GM23248 (cell line): ENCODE data around the gene GPSM1. TPM values are rescaled to one million over a fixed set of nuclear protein-coding genes. Genes with fewer than 3 reads are reported as not detected.

Experiments used
- DNase-seq: peaks from one replicate; pipeline ENCODE4 v3.0.0-alpha.2; 2015
- H2AFZ ChIP-seq: fragments of 200-600 bp; sonication (generic); 2 replicates; pipeline ENCODE4 v1.6.1; 2016; ENCODE audit warnings: antibody characterized with exemption
- H3F3A ChIP-seq: fragments of 200-600 bp; sonication (generic); 2 replicates; pipeline ENCODE4 v1.6.1; 2016; ENCODE audit warnings: mild to moderate bottlenecking, antibody characterized with exemption, mixed run types; ENCODE audit not compliant: insufficient read depth
- H3K27ac ChIP-seq: fragments of 200-600 bp; sonication (generic); 2 replicates; pipeline ENCODE4 v1.5.1; 2016; ENCODE audit warnings: mild to moderate bottlenecking
- H3K27me3 ChIP-seq: fragments of 200-600 bp; sonication (generic); replicated peaks from 2 replicates; pipeline ENCODE4 v1.6.1; 2016; ENCODE audit warnings: mild to moderate bottlenecking; ENCODE audit not compliant: insufficient read depth
- H3K36me3 ChIP-seq: fragments of 200-600 bp; sonication (generic); 2 replicates; pipeline ENCODE4 v1.6.1; 2016; ENCODE audit warnings: low read depth, mild to moderate bottlenecking
- H3K4me1 ChIP-seq: fragments of 200-600 bp; sonication (generic); 2 replicates; pipeline ENCODE4 v1.6.1; 2016; ENCODE audit warnings: mild to moderate bottlenecking; ENCODE audit not compliant: insufficient read depth
- H3K4me2 ChIP-seq: fragments of 200-600 bp; sonication (generic); one replicate; pipeline ENCODE4 v1.6.1; 2016; ENCODE audit warnings: mild to moderate bottlenecking; ENCODE audit not compliant: unreplicated experiment
- H3K4me3 ChIP-seq: fragments of 200-600 bp; sonication (generic); 2 replicates; pipeline ENCODE4 v1.5.1; 2016; ENCODE audit warnings: mild to moderate bottlenecking
- H3K79me2 ChIP-seq: fragments of 200-600 bp; sonication (generic); 2 replicates; pipeline ENCODE4 v1.6.1; 2016; ENCODE audit warnings: mild to moderate bottlenecking; ENCODE audit not compliant: insufficient read depth
- H3K9ac ChIP-seq: fragments of 200-600 bp; sonication (generic); 2 replicates; pipeline ENCODE4 v1.6.1; 2016; ENCODE audit warnings: mild to moderate bottlenecking
- H3K9me2 ChIP-seq: fragments of 200-600 bp; sonication (generic); 2 replicates; pipeline ENCODE4 v1.6.1; 2016; ENCODE audit warnings: mixed run types, mild to moderate bottlenecking, moderate library complexity; ENCODE audit not compliant: insufficient read depth
- H3K9me3 ChIP-seq: fragments of 200-600 bp; sonication (generic); one replicate; pipeline ENCODE4 v1.6.1; 2017; ENCODE audit warnings: low read depth
- H4K20me1 ChIP-seq: fragments of 200-600 bp; sonication (generic); 2 replicates; pipeline ENCODE4 v1.6.0; 2016; ENCODE audit not compliant: insufficient read depth
- EZH2 ChIP-seq: fragments of 200-600 bp; sonication (generic); IDR thresholded peaks from 2 replicates; pipeline ENCODE4 v1.6.1; 2018; ENCODE audit warnings: antibody characterized with exemption, mild to moderate bottlenecking; ENCODE audit not compliant: insufficient read depth, poor library complexity, severe bottlenecking
- EZH2phosphoT487 ChIP-seq: fragments of 200-600 bp; sonication (generic); IDR thresholded peaks from 2 replicates; pipeline ENCODE4 v1.6.1; 2018; ENCODE audit warnings: antibody characterized with exemption, moderate library complexity, mild to moderate bottlenecking, low read depth; ENCODE audit not compliant: insufficient read depth
- WGBS, 2 experiments: methylation state at CpG; one replicate each; pipeline ENCODE4 v1.1.6; 2015 to 2017; ENCODE audit warnings: low lambda C conversion rate in 2 of 2, low coverage in 1 of 2; ENCODE audit errors: missing lambda C conversion rate in 2 of 2; 5-methylcytosine and 5-hydroxymethylcytosine counted together
- in situ Hi-C: fragments of 300-500 bp; cut with MboI; formaldehyde crosslinking; loops from 2 replicates; pipeline ENCODE4 v1.15.0; 2020
- polyA plus RNA-seq: library from polyadenylated mRNA; unstranded; fragments of >200 nt; fragmentation: Nextera tagmentation; extraction: Ambion mirVana; gene quantifications from 2 replicates; pipeline ENCODE4 v1.2.1, GENCODE V29; 2016
- total RNA-seq: library from RNA; depleted of rRNA; stranded (reverse); fragments of >200 nt; shearing (Covaris generic); gene quantifications from 2 replicates; pipeline ENCODE4 v1.2.3, GENCODE V29; 2014

GPSM1 gene
- total and polyA plus RNA-seq, 2 experiments from 2014 or later, result 13.7 to 57.1 TPM

DNA sequence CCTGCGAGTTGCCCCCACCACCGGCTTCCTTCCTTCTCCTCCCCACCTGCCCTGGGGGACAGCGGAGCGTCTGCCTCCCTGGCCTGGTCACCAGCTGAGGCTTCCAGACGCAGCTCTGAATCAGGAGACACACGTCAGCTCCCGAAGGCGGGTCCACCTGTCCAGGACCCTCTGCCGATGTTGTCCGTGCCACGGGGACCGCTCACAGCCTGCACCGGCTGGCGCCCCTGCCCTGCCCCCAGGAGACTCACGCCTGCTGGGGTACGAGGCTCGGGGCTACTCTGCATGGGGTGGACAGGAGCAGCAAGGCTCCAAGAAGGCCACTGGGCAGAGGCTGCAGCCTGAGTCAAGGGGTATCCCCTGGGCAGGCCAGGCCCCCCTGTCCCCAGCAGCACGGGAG, 21.5 kb upstream of the GPSM1 start:
- in situ Hi-C loops, result no loop called here
- Histone ChIP-seq H4K20me1 (no peaks in the 10 kb centered on the region), H3K4me2 (no peak overlapping the region), H3K9me3 (no peaks in the 10 kb centered on the region), H2AFZ (no peak overlapping the region), H3K9ac (no peak overlapping the region), H3K4me3 (no peak overlapping the region), H3F3A (peaks cover 12% of the 10 kb centered on the region; the same call in 1 of the 2 replicates), H3K27me3 (no peaks in the 10 kb centered on the region; the same call in 1 of the 2 replicates), H3K4me1 (no peaks in the 10 kb centered on the region), H3K79me2 (no peaks in the 10 kb centered on the region), H3K27ac (no peak overlapping the region), H3K9me2 (no peaks in the 10 kb centered on the region), H3K36me3 (no peaks in the 10 kb centered on the region)
- DNase-seq, result no peak
- WGBS, 2 experiments, result 41 to 54% methylated on average over 17 to 18 of the region's 18 CpGs
- no peak for TF ChIP-seq EZH2
- no peak for TF ChIP-seq EZH2phosphoT487

DNA sequence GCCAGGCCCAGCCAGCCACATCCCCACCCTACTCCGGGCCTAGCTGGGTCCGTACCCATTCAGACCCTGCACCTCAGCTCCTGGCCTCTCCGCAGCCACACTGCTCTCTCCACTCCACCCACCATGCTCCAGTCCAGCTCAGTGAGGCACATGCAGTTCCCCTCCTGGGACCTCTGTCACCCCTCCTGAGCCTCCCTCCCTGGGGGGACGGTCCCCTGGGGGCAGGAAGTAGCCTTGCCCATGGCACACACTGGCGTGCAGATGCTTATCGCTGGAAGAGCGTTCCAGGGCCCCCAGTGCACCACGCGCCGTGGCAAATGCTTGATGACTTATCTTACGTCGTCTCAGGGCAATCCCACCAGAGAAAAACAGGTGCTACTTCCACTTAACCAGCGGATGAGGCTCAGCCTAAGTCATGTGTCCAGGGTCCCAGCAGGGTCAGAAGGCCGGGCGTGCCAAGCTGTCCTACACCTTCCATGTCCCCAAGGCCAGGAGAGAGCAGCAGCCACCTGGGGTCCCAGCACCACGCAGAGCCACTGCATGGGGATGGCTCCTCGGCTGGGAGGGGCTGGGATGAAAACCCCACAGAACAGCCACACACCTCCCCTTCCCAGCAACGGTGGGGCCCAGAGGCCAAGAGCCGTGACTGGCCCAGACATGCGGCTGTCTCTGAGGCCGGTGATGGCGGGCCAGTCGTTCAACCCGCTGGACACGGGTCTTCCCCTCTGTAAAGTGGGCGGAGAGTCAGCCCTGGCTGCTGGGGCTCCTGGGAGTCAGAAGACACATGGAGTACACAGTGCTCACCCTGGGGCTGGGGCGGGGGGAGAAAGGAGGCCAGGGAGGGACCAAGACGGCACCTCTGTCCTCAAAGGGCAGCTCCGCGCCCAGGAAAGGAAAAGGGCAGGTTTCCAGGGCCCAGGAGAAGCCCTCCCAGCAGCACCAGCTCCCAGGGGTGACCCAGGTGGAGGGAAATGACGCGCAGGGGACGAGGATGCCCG, 20.8 kb upstream of the GPSM1 start:
- DNase-seq, result peak; percentile 29
- no peak for TF ChIP-seq EZH2phosphoT487
- TF ChIP-seq EZH2, result no peak
- 31 to 34% methylated on average over 31 to 32 of the region's 34 CpGs for WGBS, 2 experiments
- Histone ChIP-seq H3K9me3 (no peaks in the 10 kb centered on the region), H3F3A (peaks cover 12% of the 10 kb centered on the region; the same call in 1 of the 2 replicates), H2AFZ (no peak overlapping the region), H3K27me3 (no peaks in the 10 kb centered on the region; the same call in 1 of the 2 replicates), H3K4me2 (no peak overlapping the region), H3K4me3 (no peak overlapping the region), H3K4me1 (no peaks in the 10 kb centered on the region), H3K9me2 (no peaks in the 10 kb centered on the region), H4K20me1 (no peaks in the 10 kb centered on the region), H3K27ac (no peak overlapping the region), H3K79me2 (no peaks in the 10 kb centered on the region), H3K9ac (no peak overlapping the region), H3K36me3 (no peaks in the 10 kb centered on the region)
- in situ Hi-C loops, result no loop called here

DNA sequence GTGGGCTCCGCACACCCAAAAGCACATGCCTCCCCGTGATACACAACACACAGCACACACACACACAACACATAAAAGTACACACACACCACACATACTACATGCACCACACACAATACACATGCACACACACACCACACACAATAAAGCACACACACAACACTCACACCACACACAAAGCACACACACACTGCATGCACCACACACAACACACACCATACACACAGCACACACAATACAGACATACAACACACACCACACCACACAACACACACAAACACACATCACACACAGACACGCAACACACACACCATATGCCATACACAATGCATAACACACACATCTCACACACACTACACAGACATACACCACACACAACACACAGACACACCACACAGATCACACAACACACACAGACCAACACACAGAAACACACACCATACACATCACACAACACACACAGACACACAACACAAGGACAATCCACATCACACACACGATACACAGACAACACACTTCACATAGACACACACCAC, 20.1 kb upstream of the GPSM1 start:
- Histone ChIP-seq H3K27ac (no peak overlapping the region), H3K27me3 (no peaks in the 10 kb centered on the region; the same call in 1 of the 2 replicates), H3K9me3 (no peaks in the 10 kb centered on the region), H3F3A (peaks cover 12% of the 10 kb centered on the region; the same call in 1 of the 2 replicates), H4K20me1 (no peaks in the 10 kb centered on the region), H3K36me3 (no peaks in the 10 kb centered on the region), H3K4me2 (no peak overlapping the region), H3K79me2 (no peaks in the 10 kb centered on the region), H3K4me1 (no peaks in the 10 kb centered on the region), H3K4me3 (no peak overlapping the region), H2AFZ (no peak overlapping the region), H3K9ac (no peak overlapping the region), H3K9me2 (no peaks in the 10 kb centered on the region)
- DNase-seq, result no peak
- in situ Hi-C loops, result no loop called here
- 61 to 69% methylated on average over 4 of the region's 4 CpGs for WGBS, 2 experiments
- TF ChIP-seq EZH2phosphoT487 (no peak), EZH2 (no peak)

DNA sequence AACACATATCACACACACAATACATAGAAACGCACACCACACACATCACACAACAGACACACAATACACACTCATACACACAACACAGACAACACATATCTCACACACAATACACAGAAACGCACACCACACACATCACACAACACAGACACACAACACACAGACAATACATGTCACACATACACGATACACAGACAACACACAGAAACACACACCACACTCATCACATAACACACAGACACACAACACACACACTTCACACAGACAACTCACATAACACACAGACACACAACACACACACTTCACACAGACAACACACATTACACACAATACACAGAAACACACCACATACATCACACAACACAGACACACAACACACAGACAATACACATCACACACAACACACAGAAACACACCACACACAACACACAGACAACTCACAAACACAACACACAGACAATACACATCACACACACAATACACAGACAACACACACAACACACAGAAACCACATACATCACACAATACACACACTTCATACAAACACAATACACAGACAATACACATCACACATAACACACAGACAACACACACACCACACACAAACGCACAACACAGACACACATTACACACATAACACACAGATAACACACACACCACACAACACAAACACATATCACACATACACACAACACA, 19.2 kb upstream of the GPSM1 start:
- Histone ChIP-seq H3F3A (peaks cover 12% of the 10 kb centered on the region; the same call in 1 of the 2 replicates), H3K36me3 (no peaks in the 10 kb centered on the region), H3K9me3 (no peaks in the 10 kb centered on the region), H2AFZ (no peak overlapping the region), H3K27me3 (no peaks in the 10 kb centered on the region; the same call in 1 of the 2 replicates), H3K79me2 (no peaks in the 10 kb centered on the region), H3K4me1 (no peaks in the 10 kb centered on the region), H3K27ac (no peak overlapping the region), H4K20me1 (no peaks in the 10 kb centered on the region), H3K9me2 (no peaks in the 10 kb centered on the region), H3K9ac (no peak overlapping the region), H3K4me3 (no peak overlapping the region), H3K4me2 (no peak overlapping the region)
- TF ChIP-seq EZH2phosphoT487 (no peak), EZH2 (no peak)
- no peak for DNase-seq
- in situ Hi-C loops, result no loop called here
- 68 to 84% methylated on average over 3 to 4 of the region's 4 CpGs for WGBS, 2 experiments
